Osteoblast (primary cell): ENCODE results near the gene SULT1E1. TPM values are rescaled to one million over a fixed set of nuclear protein-coding genes. Genes with fewer than 3 reads are reported as not detected.

Source experiments
- DNase-seq: peaks from one replicate; pipeline ENCODE4 v3.0.0; 2011; ENCODE audit warnings: low spot score, mixed read lengths; ENCODE audit not compliant: insufficient read length; ENCODE audit errors: missing footprints
- H2AFZ ChIP-seq: 2 replicates; pipeline ENCODE4 v1.6.0; 2011; ENCODE audit warnings: mild to moderate bottlenecking, low read length
- H3K27ac ChIP-seq: 2 replicates; pipeline ENCODE4 v1.5.1; 2011; ENCODE audit warnings: mild to moderate bottlenecking, low read depth, low read length, moderate library complexity
- H3K27me3 ChIP-seq: 2 replicates; pipeline ENCODE4 v1.6.0; 2012; ENCODE audit warnings: mild to moderate bottlenecking, control low read depth, inconsistent platforms, low read length, moderate library complexity; ENCODE audit not compliant: insufficient read depth
- H3K36me3 ChIP-seq: 2 replicates; pipeline ENCODE4 v1.5.1; 2011; ENCODE audit warnings: mild to moderate bottlenecking, low read length, control low read depth, moderate library complexity; ENCODE audit not compliant: insufficient read depth
- H3K4me1 ChIP-seq: 2 replicates; pipeline ENCODE4 v1.5.1; 2011; ENCODE audit warnings: mild to moderate bottlenecking, low read length, control low read depth, moderate library complexity; ENCODE audit not compliant: insufficient read depth
- H3K4me2 ChIP-seq: 2 replicates; pipeline ENCODE4 v1.6.0; 2011; ENCODE audit warnings: mild to moderate bottlenecking, low read length; ENCODE audit not compliant: insufficient read depth
- H3K4me3 ChIP-seq: fragments of 200-600 bp; sonication (generic); 3 replicates; pipeline ENCODE4 v1.5.1; 2012; ENCODE audit warnings: mild to moderate bottlenecking, low read length, inconsistent platforms; ENCODE audit not compliant: insufficient read depth
- H3K79me2 ChIP-seq: 2 replicates; pipeline ENCODE4 v1.6.0; 2012; ENCODE audit warnings: mild to moderate bottlenecking, low read length, control low read depth, inconsistent platforms; ENCODE audit not compliant: insufficient read depth
- H3K9me3 ChIP-seq: 2 replicates; pipeline ENCODE4 v1.5.1; 2011; ENCODE audit warnings: low read depth, low read length, control low read depth
- H4K20me1 ChIP-seq: 2 replicates; pipeline ENCODE4 v1.6.0; 2012; ENCODE audit warnings: mild to moderate bottlenecking, low read length, control low read depth; ENCODE audit not compliant: insufficient read depth
- CTCF ChIP-seq: IDR thresholded peaks from 2 replicates; pipeline ENCODE4 v1.5.1; 2011; ENCODE audit warnings: mild to moderate bottlenecking, low read depth, low read length, moderate library complexity; ENCODE audit errors: extremely low read depth
- total RNA-seq: library from RNA; depleted of rRNA; stranded (reverse); fragments of >200 nt; gene quantifications from 2 replicates; pipeline ENCODE4 v1.2.3, GENCODE V29; 2012

SULT1E1 gene
- total RNA-seq, 1 donor = not detected

- H3K9me3 ChIP-seq = no peaks in the 10 kb centered on the region
- no peak overlapping the region for H2AFZ ChIP-seq
- no peak for TF ChIP-seq CTCF
- no peak overlapping the region for H3K4me3 ChIP-seq
- DNase-seq = no peak
- H3K27me3 ChIP-seq = no peaks in the 10 kb centered on the region
- no peaks in the 10 kb centered on the region for H3K4me1 ChIP-seq
- no peaks in the 10 kb centered on the region for H3K79me2 ChIP-seq
- no peak overlapping the region for H3K27ac ChIP-seq
- no peaks in the 10 kb centered on the region for H4K20me1 ChIP-seq
- no peak overlapping the region for H3K4me2 ChIP-seq
- no peaks in the 10 kb centered on the region for H3K36me3 ChIP-seq
These were observed 15.6 kb upstream of the SULT1E1 start for GRCh38 chr4:69875576-69875975.

- DNase-seq = no peak
- Histone ChIP-seq H3K9me3 (no peaks in the 10 kb centered on the region), H3K4me1 (no peaks in the 10 kb centered on the region), H3K4me2 (no peak overlapping the region), H4K20me1 (no peaks in the 10 kb centered on the region), H3K27me3 (no peaks in the 10 kb centered on the region), H3K79me2 (no peaks in the 10 kb centered on the region), H3K4me3 (no peak overlapping the region), H3K27ac (no peak overlapping the region), H3K36me3 (no peaks in the 10 kb centered on the region), H2AFZ (no peak overlapping the region)
- TF ChIP-seq CTCF = no peak
These were observed 14.6 kb upstream of the SULT1E1 start for GRCh38 chr4:69874507-69874906.

- no peak overlapping the region for H3K27ac ChIP-seq
- no peak overlapping the region for H2AFZ ChIP-seq
- no peaks in the 10 kb centered on the region for H3K36me3 ChIP-seq
- TF ChIP-seq CTCF = no peak
- no peaks in the 10 kb centered on the region for H3K27me3 ChIP-seq
- H3K79me2 ChIP-seq = no peaks in the 10 kb centered on the region
- H4K20me1 ChIP-seq = no peaks in the 10 kb centered on the region
- H3K9me3 ChIP-seq = no peaks in the 10 kb centered on the region
- no peaks in the 10 kb centered on the region for H3K4me1 ChIP-seq
- no peak overlapping the region for H3K4me3 ChIP-seq
- no peak for DNase-seq
- H3K4me2 ChIP-seq = no peak overlapping the region
These were observed 1.8 kb upstream of the SULT1E1 start for GRCh38 chr4:69861756-69862155.

- TF ChIP-seq CTCF = no peak
- H3K27me3 ChIP-seq = no peaks in the 10 kb centered on the region
- H3K36me3 ChIP-seq = no peaks in the 10 kb centered on the region
- no peak overlapping the region for H3K27ac ChIP-seq
- H3K4me3 ChIP-seq = no peak overlapping the region
- no peaks in the 10 kb centered on the region for H3K4me1 ChIP-seq
- no peaks in the 10 kb centered on the region for H3K9me3 ChIP-seq
- no peak for DNase-seq
- H2AFZ ChIP-seq = no peak overlapping the region
- H3K79me2 ChIP-seq = no peaks in the 10 kb centered on the region
- H3K4me2 ChIP-seq = no peak overlapping the region
- no peaks in the 10 kb centered on the region for H4K20me1 ChIP-seq
These were observed 765 bp upstream of the SULT1E1 start for GRCh38 chr4:69860521-69861298.
